K562 (cell line): ENCODE results near the gene KCNT1.

Source experiments
- CBX2 ChIP-seq: fragments of 200-600 bp; sonication (generic); IDR thresholded peaks from one replicate; pipeline ENCODE4 v1.6.1; 2012; ENCODE audit warnings: mild to moderate bottlenecking, low read length, inconsistent platforms; ENCODE audit not compliant: insufficient read depth, poor library complexity, severe bottlenecking
- EZH2 ChIP-seq: IDR thresholded peaks from 2 replicates; pipeline ENCODE4 v1.6.1; 2012; ENCODE audit warnings: low read depth, mild to moderate bottlenecking, inconsistent platforms, low read length, borderline replicate concordance
- FOXM1 ChIP-seq, 2 experiments: fragments of 450-650 bp in 1 of 2; sonication (generic) in 1 of 2; formaldehyde crosslinking in 1 of 2; IDR thresholded peaks; 2 replicates each; pipeline versions ENCODE4 v1.6.1 to v1.9.0; 2017 to 2022; ENCODE audit warnings: low read depth in 2 of 2, mild to moderate bottlenecking in 2 of 2, missing genetic modification reagents in 1 of 2, moderate library complexity in 1 of 2
- RBM22 ChIP-seq: fragments of 200-400 bp; formaldehyde crosslinking; IDR thresholded peaks from 2 replicates; pipeline ENCODE4 v1.6.1; 2018; ENCODE audit warnings: low read length, low read depth; ENCODE audit not compliant: poor library complexity, severe bottlenecking
- RFX5 ChIP-seq: IDR thresholded peaks from 2 replicates; pipeline ENCODE4 v1.6.1; 2011; ENCODE audit warnings: low read depth, mild to moderate bottlenecking, improper control_type of control experiment, low read length
- ZNF24 ChIP-seq: fragments of 450-650 bp; IDR thresholded peaks from 2 replicates; pipeline ENCODE4 v1.6.1; 2016
- ZSCAN32 ChIP-seq: fragments of 450-650 bp; formaldehyde crosslinking; IDR thresholded peaks from 2 replicates; pipeline ENCODE4 v1.4.0; 2020; ENCODE audit warnings: mild to moderate bottlenecking, moderate library complexity
- TF ChIP-seq, protein P1 (sequence below), 2 experiments: fragments of 450-650 bp in 1 of 2; sonication (generic) in 1 of 2; formaldehyde crosslinking in 1 of 2; IDR thresholded peaks in 1 of 2; conservative IDR thresholded peaks in 1 of 2; 2 replicates each; pipeline versions ENCODE4 v1.6.1 to v1.8.1; 2016 to 2023; ENCODE audit warnings: mild to moderate bottlenecking in 2 of 2, moderate library complexity in 2 of 2, inconsistent platforms in 1 of 2, missing genetic modification reagents in 1 of 2
- TF ChIP-seq, protein P2 (sequence below): fragments of 150-350 bp; IDR thresholded peaks from 2 replicates; pipeline ENCODE4 v1.6.1; 2014; ENCODE audit warnings: low read depth, mild to moderate bottlenecking, low read length, borderline replicate concordance
- TF ChIP-seq, protein P3 (sequence below), 3 experiments: IDR thresholded peaks in 2 of 3; conservative IDR thresholded peaks in 1 of 3; 2 replicates each; pipeline ENCODE4 v1.5.1; 2011 to 2012; ENCODE audit warnings: low read length in 3 of 3, mild to moderate bottlenecking in 3 of 3, control low read depth in 2 of 3, improper control_type of control experiment in 1 of 3, inconsistent platforms in 1 of 3, low read depth in 1 of 3, mixed read lengths in 1 of 3, moderate library complexity in 1 of 3; ENCODE audit not compliant: insufficient read depth in 2 of 3
- TF ChIP-seq, protein P4 (sequence below): IDR thresholded peaks from 3 replicates; pipeline ENCODE4 v1.6.1; 2011; ENCODE audit warnings: borderline replicate concordance, mild to moderate bottlenecking; ENCODE audit not compliant: insufficient read length, insufficient read depth
- TF ChIP-seq, protein P5 (sequence below), 2 experiments: fragments of 250-450 bp in 1 of 2; fragments of 450-650 bp in 1 of 2; sonication (Bioruptor Pico) in 1 of 2; IDR thresholded peaks; 2 replicates each; pipeline versions ENCODE4 v1.6.1 to v1.8.0; 2016 to 2021; ENCODE audit warnings: mild to moderate bottlenecking in 2 of 2, moderate library complexity in 2 of 2, missing compliant biosample characterization in 1 of 2, missing genetic modification characterization in 1 of 2

DNA sequence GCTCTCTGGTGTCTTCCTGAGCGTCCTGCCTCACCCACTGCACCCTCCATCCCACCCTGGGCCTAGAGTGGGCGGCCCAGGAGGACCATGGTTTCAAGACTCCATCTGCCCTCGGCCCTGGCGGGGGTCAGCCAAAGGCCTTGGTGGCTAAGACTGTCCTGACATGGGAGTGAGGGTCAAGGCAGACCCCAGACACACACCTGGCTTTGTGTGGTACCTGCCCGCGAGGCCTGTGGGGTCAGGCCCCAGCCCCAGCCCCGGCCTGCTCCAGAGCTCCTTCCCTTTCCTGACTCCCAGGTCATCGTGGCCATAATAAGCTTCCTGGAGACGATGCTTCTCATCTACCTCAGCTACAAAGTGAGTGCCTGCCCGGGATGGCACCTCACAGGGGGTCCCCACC, 54.6 kb downstream of the KCNT1 start:
- no peak for TF ChIP-seq CBX2
- TF ChIP-seq, protein P1, sequence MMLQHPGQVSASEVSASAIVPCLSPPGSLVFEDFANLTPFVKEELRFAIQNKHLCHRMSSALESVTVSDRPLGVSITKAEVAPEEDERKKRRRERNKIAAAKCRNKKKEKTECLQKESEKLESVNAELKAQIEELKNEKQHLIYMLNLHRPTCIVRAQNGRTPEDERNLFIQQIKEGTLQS (IDR thresholded peaks at IDR 0.05): no peak
- TF ChIP-seq, protein P1 (CRISPR knock-in tag; conservative IDR thresholded peaks at IDR 0.05): no peak
- TF ChIP-seq, protein P2, sequence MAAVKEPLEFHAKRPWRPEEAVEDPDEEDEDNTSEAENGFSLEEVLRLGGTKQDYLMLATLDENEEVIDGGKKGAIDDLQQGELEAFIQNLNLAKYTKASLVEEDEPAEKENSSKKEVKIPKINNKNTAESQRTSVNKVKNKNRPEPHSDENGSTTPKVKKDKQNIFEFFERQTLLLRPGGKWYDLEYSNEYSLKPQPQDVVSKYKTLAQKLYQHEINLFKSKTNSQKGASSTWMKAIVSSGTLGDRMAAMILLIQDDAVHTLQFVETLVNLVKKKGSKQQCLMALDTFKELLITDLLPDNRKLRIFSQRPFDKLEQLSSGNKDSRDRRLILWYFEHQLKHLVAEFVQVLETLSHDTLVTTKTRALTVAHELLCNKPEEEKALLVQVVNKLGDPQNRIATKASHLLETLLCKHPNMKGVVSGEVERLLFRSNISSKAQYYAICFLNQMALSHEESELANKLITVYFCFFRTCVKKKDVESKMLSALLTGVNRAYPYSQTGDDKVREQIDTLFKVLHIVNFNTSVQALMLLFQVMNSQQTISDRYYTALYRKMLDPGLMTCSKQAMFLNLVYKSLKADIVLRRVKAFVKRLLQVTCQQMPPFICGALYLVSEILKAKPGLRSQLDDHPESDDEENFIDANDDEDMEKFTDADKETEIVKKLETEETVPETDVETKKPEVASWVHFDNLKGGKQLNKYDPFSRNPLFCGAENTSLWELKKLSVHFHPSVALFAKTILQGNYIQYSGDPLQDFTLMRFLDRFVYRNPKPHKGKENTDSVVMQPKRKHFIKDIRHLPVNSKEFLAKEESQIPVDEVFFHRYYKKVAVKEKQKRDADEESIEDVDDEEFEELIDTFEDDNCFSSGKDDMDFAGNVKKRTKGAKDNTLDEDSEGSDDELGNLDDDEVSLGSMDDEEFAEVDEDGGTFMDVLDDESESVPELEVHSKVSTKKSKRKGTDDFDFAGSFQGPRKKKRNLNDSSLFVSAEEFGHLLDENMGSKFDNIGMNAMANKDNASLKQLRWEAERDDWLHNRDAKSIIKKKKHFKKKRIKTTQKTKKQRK: no peak
- TF ChIP-seq, protein P3, sequence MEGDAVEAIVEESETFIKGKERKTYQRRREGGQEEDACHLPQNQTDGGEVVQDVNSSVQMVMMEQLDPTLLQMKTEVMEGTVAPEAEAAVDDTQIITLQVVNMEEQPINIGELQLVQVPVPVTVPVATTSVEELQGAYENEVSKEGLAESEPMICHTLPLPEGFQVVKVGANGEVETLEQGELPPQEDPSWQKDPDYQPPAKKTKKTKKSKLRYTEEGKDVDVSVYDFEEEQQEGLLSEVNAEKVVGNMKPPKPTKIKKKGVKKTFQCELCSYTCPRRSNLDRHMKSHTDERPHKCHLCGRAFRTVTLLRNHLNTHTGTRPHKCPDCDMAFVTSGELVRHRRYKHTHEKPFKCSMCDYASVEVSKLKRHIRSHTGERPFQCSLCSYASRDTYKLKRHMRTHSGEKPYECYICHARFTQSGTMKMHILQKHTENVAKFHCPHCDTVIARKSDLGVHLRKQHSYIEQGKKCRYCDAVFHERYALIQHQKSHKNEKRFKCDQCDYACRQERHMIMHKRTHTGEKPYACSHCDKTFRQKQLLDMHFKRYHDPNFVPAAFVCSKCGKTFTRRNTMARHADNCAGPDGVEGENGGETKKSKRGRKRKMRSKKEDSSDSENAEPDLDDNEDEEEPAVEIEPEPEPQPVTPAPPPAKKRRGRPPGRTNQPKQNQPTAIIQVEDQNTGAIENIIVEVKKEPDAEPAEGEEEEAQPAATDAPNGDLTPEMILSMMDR (IDR thresholded peaks at IDR 0.05 in 2 of 3, conservative IDR thresholded peaks at IDR 0.05 in 1 of 3; ENCODE audit: insufficient read depth in 2 of 3, low read depth in 1 of 3, low read length in 3 of 3): no peak
- no peak for TF ChIP-seq ZSCAN32 (CRISPR knock-in tag)
- TF ChIP-seq, protein P4, sequence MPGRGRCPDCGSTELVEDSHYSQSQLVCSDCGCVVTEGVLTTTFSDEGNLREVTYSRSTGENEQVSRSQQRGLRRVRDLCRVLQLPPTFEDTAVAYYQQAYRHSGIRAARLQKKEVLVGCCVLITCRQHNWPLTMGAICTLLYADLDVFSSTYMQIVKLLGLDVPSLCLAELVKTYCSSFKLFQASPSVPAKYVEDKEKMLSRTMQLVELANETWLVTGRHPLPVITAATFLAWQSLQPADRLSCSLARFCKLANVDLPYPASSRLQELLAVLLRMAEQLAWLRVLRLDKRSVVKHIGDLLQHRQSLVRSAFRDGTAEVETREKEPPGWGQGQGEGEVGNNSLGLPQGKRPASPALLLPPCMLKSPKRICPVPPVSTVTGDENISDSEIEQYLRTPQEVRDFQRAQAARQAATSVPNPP: no peak
- TF ChIP-seq FOXM1 (IDR thresholded peaks at IDR 0.05; ENCODE audit: low read depth): no peak
- TF ChIP-seq FOXM1 (CRISPR knock-in tag; IDR thresholded peaks at IDR 0.05; ENCODE audit: low read depth): no peak
- TF ChIP-seq ZNF24: no peak
- no peak for TF ChIP-seq EZH2
- TF ChIP-seq RFX5: no peak
- TF ChIP-seq, protein P5, sequence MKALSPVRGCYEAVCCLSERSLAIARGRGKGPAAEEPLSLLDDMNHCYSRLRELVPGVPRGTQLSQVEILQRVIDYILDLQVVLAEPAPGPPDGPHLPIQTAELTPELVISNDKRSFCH (CRISPR knock-in tag; IDR thresholded peaks at IDR 0.05): no peak
- TF ChIP-seq, protein P5 (tag; IDR thresholded peaks at IDR 0.05): no peak
- TF ChIP-seq RBM22: no peak
